ENCODE results near the gene SIPA1. TPM values are rescaled to one million over a fixed set of nuclear protein-coding genes. Genes with fewer than 3 reads are reported as not detected.
"Not testable (repeated sequence)": the region's sequence is repeated elsewhere in the genome, so short reads cannot be mapped to it uniquely, and the experiment has no call there.

SIPA1 gene
- total RNA-seq, 1 donor from 2014 or later = 40.3 TPM

DNA sequence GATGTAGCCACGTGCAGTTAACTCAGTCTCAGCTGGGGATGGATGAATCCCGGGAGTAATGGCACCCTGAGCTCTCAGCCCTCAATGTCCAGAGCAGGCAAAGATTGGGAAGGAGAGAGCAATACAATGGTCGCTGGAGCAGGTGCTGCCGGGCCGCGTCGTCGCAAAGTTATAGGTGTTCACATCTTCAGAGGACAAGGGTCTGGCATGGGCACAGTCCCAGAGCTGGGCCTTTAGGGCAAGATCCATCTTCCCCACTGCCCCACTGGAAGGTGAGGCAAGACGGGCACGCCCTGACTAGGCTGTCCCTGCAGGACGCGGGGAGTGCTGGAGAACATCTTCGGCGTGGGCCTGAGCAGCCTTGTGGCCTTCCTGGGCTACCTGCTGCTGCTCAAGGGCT is 14.7 kb upstream of the SIPA1 start:
- DNase-seq (ENCODE audit: low spot score) = no peak

DNA sequence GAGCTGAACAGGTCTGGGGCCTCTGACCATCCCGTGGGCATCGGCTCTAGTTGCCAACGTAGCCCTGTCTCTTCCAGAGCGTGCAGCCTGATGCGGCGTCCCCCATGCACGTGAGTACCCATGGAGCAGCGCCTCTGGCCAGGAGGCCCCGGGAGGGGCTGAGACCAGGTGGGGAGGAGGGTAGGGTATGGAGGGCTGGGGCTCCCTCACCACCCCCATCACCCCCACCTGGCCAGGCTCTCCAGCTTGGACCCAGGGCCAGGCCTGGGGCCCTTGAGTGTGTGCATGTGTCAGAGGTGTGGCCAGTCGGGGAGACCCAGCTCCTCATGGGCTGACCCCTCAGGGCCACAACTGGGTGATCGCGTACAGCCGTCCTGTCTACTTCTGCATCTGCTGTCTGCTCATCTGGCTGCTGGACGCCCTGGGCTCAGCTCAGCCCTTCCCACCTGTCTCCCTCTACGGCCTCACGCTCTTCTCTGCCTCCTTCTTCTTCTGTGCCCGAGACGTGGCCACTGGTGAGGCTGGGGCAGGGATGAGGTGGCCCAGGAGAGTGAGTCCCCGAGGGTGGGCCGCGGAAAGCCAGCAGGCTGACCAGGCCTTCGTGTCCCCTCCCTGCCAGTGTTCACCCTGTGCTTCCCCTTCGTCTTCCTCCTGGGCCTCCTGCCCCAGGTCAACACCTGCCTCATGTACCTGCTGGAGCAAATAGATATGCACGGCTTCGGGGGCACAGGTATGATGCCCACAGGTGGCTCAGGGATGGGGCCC is 13.9 kb upstream of the SIPA1 start:
- DNase-seq (ENCODE audit: low spot score) = no peak

- DNase-seq (ENCODE audit: low spot score) = no peak
Measured at GRCh38 chr11:65624931-65625627, 12.8 kb upstream of the SIPA1 start.

- no peak for DNase-seq (ENCODE audit: low spot score)
Measured at GRCh38 chr11:65625628-65626342, 12.1 kb upstream of the SIPA1 start.

GRCh38 chr11:65627202-65627601 is 10.7 kb upstream of the SIPA1 start:
- DNase-seq (ENCODE audit: low spot score) = no peak

GRCh38 chr11:65629579-65629978 is 8.3 kb upstream of the SIPA1 start:
- DNase-seq (ENCODE audit: low spot score) = no peak

- no peak for DNase-seq (ENCODE audit: low spot score)
Measured at GRCh38 chr11:65630215-65630614, 7.7 kb upstream of the SIPA1 start.

DNA sequence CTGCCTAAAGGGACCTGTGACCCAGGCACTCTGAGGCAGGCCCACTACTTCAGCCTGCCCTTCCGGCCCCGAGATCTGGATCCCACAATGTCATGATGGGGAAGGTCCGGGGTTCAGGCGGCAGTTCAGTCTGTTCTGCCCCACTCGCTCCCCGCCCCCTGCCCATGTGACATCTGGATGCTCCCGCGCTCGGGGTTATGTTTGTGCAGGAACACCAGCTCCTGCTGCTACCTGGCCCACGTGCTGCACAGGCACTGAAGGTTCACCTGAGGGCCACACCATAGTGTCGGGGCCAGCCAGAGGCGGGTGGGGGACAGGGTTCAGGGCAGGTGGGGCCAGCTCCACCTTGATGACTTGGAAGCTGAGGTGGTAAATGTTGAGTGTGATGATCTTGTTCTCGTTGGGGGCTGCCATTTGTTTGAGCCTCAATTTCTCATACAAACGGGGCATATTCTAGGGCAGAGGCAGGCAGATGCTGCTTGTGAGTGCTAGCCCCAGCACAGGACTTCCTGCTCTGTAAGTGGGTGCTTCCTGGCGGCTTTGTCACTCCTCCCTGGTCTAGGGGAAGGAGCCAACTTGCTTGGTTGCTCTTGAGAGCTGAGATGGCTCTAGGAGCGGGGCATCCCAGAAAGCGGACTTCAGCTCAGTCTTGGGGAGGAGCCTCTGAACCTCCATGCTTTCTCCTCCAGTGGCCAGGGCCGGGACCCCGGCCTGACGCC is 4.4 kb upstream of the SIPA1 start:
- no peak for DNase-seq (ENCODE audit: low spot score)

DNA sequence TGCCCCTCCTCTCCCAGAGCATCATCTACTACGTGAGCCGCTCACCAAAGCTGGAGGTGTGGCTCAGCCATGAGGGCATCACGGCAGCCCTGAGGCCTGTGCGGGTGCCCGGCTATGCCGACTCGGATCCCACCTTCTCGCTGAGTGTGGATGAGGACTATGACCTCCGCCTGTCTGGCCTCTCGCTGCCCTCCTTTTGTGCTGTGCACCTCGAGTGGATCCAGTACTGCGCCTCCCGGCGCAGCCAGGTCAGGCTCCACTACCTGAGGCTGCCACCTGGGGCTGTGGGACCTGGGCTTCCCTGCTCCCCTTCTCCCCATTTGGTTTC is 3.8 kb upstream of the SIPA1 start:
- no peak for DNase-seq (ENCODE audit: low spot score)

- no peak for DNase-seq (ENCODE audit: low spot score)
Measured at GRCh38 chr11:65634440-65634839, 3.5 kb upstream of the SIPA1 start.

- DNase-seq (ENCODE audit: low spot score) = no peak
Measured at GRCh38 chr11:65634905-65635731, 2.8 kb upstream of the SIPA1 start.

DNA sequence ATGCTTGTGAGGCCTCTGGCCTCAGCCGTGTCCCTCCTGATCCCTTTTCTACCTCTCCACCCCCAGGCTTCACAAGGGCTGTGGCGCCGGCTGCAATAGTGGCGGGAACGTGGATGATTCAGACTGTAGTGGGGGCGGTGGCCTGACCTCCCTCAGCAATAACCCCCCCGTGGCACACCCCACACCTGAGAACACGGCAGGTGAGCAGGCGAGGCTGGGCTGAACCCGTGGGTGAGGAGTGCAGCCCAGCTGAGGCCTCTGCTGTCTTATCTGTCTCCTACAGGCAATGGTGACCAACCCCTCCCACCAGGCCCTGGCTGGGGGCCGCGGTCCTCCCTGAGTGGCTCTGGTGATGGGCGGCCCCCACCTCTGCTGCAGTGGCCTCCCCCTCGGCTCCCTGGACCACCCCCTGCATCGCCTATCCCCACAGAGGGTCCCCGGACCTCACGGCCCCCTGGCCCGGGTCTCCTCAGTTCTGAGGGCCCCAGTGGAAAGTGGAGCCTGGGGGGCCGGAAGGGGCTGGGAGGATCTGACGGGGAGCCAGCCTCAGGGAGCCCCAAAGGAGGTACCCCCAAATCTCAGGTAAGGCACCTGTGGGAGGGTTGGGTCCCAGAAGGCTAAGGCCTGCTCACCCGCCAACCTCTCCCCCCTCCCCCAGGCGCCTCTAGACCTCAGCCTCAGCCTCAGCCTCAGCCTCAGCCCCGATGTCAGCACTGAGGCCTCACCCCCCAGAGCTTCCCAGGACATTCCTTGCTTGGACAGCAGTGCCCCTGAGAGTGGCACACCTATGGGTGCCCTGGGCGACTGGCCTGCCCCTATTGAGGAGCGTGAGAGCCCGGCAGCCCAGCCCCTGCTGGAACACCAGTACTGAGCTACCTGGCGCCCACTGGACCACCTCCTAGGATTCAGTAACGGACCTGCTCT is 1.5 kb upstream of the SIPA1 start:
- no peak for DNase-seq (ENCODE audit: low spot score)

DNA sequence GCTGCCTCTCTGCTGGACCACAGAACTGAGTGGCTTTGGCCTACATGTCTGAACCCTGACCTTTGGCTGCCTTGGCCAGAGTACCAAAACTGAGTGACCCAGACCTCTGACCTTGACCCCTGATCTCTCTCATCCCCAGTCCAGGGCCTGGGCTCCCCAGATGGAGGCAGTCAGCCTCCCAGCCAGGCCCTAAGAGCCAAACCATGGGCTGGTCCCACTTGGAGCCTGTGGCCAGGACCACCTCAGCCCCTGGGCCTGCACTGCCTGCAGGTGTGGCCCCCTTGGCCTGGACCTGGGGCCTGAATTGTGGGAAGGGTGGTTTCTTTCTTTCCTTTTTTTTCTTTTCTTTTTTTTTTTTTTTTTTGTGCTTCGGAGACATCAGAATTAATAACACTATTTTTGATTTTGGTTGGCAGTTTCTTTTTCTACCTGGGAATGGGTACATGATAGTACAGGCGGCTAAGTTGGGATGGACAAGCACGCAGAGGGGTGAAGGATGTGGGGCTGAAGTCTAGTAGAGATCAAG is 806 bp upstream of the SIPA1 start:
- no peak for DNase-seq (ENCODE audit: low spot score)

DNA sequence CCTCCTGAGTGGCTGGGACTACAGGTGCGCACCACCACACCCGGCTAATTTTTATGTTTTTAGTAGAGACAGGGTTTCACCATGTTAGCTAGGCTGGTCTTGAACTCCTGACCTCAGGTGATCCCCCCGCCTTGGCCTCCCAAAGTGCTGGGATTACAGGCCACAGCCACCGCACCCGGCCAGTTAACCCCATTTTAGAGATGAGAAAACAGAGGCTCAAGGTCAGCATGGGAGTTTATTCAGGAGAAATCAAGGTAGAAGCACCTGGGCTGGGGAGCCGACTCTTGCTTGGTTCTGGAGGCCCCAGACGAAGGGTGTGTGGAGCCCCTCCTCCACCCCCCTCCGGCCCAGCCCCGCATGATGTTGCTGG is 1.3 kb downstream of the SIPA1 start:
- not testable (repeated sequence) for DNase-seq (ENCODE audit: low spot score)

GRCh38 chr11:65639623-65640482 is 2.0 kb downstream of the SIPA1 start:
- no peak for DNase-seq (ENCODE audit: low spot score)

GRCh38 chr11:65640483-65641296 is 2.8 kb downstream of the SIPA1 start:
- DNase-seq (ENCODE audit: low spot score) = no peak

GRCh38 chr11:65641297-65642013 is 3.6 kb downstream of the SIPA1 start:
- no peak for DNase-seq (ENCODE audit: low spot score)
